Esophagus mucosa (tissue), 1 donor: ENCODE results near the gene EFHD1. TPM values are rescaled to one million over a fixed set of nuclear protein-coding genes. Genes with fewer than 3 reads are reported as not detected.
"Not testable (repeated sequence)": the region's sequence is repeated elsewhere in the genome, so short reads cannot be mapped to it uniquely, and the experiment has no call there.

Experiments
- ATAC-seq: fragments of 200-7000 bp; cut with Tn5 transposase; one replicate; pipeline ENCODE4 v1.9.1; 2020
- total RNA-seq: library from RNA; stranded (reverse); gene quantifications from one replicate; pipeline ENCODE4 v1.2.4, GENCODE V29; 2023
- donor health status: DM: yes; HTN: yes; CAD: no.

The EFHD1 gene
- total RNA-seq, 1 donor from 2014 or later, result 1.1 TPM

- ATAC-seq, result no peak
Observed at GRCh38 chr2:232652505-232652851, 19.1 kb downstream of the EFHD1 start.

GRCh38 chr2:232653441-232653840 lies 20.0 kb downstream of the EFHD1 start:
- ATAC-seq, result no peak

- no peak for ATAC-seq
Observed at GRCh38 chr2:232655392-232655791, 22.0 kb downstream of the EFHD1 start.

- ATAC-seq, result no peak
Observed at GRCh38 chr2:232658217-232658785, 24.9 kb downstream of the EFHD1 start.

GRCh38 chr2:232659359-232659758 lies 26.0 kb downstream of the EFHD1 start:
- no peak for ATAC-seq

GRCh38 chr2:232662486-232663260 lies 29.3 kb downstream of the EFHD1 start:
- ATAC-seq, result no peak

GRCh38 chr2:232666051-232666805 lies 32.8 kb downstream of the EFHD1 start:
- ATAC-seq, result no peak

- no peak for ATAC-seq
Observed at GRCh38 chr2:232667989-232668583, 34.7 kb downstream of the EFHD1 start.

- ATAC-seq, result no peak
Observed at GRCh38 chr2:232668805-232669444, 35.5 kb downstream of the EFHD1 start.

GRCh38 chr2:232672588-232672987 lies 39.2 kb downstream of the EFHD1 start:
- no peak for ATAC-seq

GRCh38 chr2:232674491-232674890 lies 41.1 kb downstream of the EFHD1 start:
- no peak for ATAC-seq

- no peak for ATAC-seq
Observed at GRCh38 chr2:232675381-232675780, 42.0 kb downstream of the EFHD1 start.

- no peak for ATAC-seq
Observed at GRCh38 chr2:232680006-232680405, 46.6 kb downstream of the EFHD1 start.

GRCh38 chr2:232681527-232681926 lies 48.1 kb downstream of the EFHD1 start:
- no peak for ATAC-seq

GRCh38 chr2:232683368-232683767 lies 50.0 kb downstream of the EFHD1 start:
- ATAC-seq, result no peak

GRCh38 chr2:232685391-232685790 lies 52.0 kb downstream of the EFHD1 start:
- not testable (repeated sequence) for ATAC-seq

- no peak for ATAC-seq
Observed at GRCh38 chr2:232687382-232688160, 54.2 kb downstream of the EFHD1 start.

- ATAC-seq, result no peak
Observed at GRCh38 chr2:232688201-232688600, 54.8 kb downstream of the EFHD1 start.

GRCh38 chr2:232689152-232689910 lies 55.9 kb downstream of the EFHD1 start:
- no peak for ATAC-seq

- ATAC-seq, result not testable (repeated sequence)
Observed at GRCh38 chr2:232691117-232691516, 57.7 kb downstream of the EFHD1 start.

- ATAC-seq, result no peak
Observed at GRCh38 chr2:232693344-232693743, 59.9 kb downstream of the EFHD1 start.
